Effector memory CD4-positive, alpha-beta T cell (primary cell): ENCODE measurements around the gene CAPN5.

Source experiments
- DNase-seq, 3 donors: peaks; one replicate each; pipeline ENCODE4 v3.0.0-alpha.2; 2020
- H3K27ac ChIP-seq: 2 replicates; pipeline ENCODE4 v1.7.0; 2013; ENCODE audit warnings: mild to moderate bottlenecking, low read length, moderate library complexity; ENCODE audit not compliant: insufficient read depth, poor library complexity, severe bottlenecking
- H3K27me3 ChIP-seq: replicated peaks from 2 replicates; pipeline ENCODE4 v1.7.0; 2013; ENCODE audit warnings: mild to moderate bottlenecking, low read length; ENCODE audit not compliant: insufficient read depth, control insufficient read depth, poor library complexity, severe bottlenecking
- H3K36me3 ChIP-seq: 2 replicates; pipeline ENCODE4 v1.7.0; 2013; ENCODE audit warnings: mild to moderate bottlenecking, low read length, moderate library complexity; ENCODE audit not compliant: control insufficient read depth, insufficient read depth
- H3K4me1 ChIP-seq: 2 replicates; pipeline ENCODE4 v1.7.0; 2013; ENCODE audit warnings: low read length, mild to moderate bottlenecking; ENCODE audit not compliant: control insufficient read depth, insufficient read depth, poor library complexity, severe bottlenecking
- H3K4me3 ChIP-seq: 2 replicates; pipeline ENCODE4 v1.7.0; 2013; ENCODE audit warnings: low read length, low read depth, mild to moderate bottlenecking; ENCODE audit not compliant: insufficient read depth, poor library complexity, severe bottlenecking
- H3K9me3 ChIP-seq: 2 replicates; pipeline ENCODE4 v1.7.0; 2013; ENCODE audit warnings: mild to moderate bottlenecking, low read length, moderate library complexity; ENCODE audit not compliant: control insufficient read depth

CAPN5 gene

GRCh38 chr11:77031599-77031998 is 35.2 kb upstream of the CAPN5 start:
- Histone ChIP-seq H3K27ac (no peak overlapping the region), H3K27me3 (no peaks in the 10 kb centered on the region)
- DNase-seq: no peak

GRCh38 chr11:77035039-77035438 is 31.7 kb upstream of the CAPN5 start:
- no peak for DNase-seq
- Histone ChIP-seq H3K9me3 (no peaks in the 10 kb centered on the region), H3K27ac (no peak overlapping the region), H3K27me3 (peaks cover 6% of the 10 kb centered on the region), H3K4me3 (no peak overlapping the region), H3K36me3 (no peaks in the 10 kb centered on the region), H3K4me1 (peaks cover 4% of the 10 kb centered on the region)

More at GRCh38 chr11:77031599-77031998, 35.2 kb upstream of the CAPN5 start:
- H3K4me3 ChIP-seq: no peak overlapping the region
- H3K36me3 ChIP-seq: no peaks in the 10 kb centered on the region
- H3K4me1 ChIP-seq: no peaks in the 10 kb centered on the region
- H3K9me3 ChIP-seq: no peaks in the 10 kb centered on the region

- H3K27me3 ChIP-seq: peaks cover 6% of the 10 kb centered on the region
- H3K9me3 ChIP-seq: no peaks in the 10 kb centered on the region
- DNase-seq: no peak
- no peak overlapping the region for H3K27ac ChIP-seq
- H3K4me1 ChIP-seq: peaks cover 4% of the 10 kb centered on the region
- no peaks in the 10 kb centered on the region for H3K36me3 ChIP-seq
- H3K4me3 ChIP-seq: no peak overlapping the region
Observed at GRCh38 chr11:77035580-77035979, 31.2 kb upstream of the CAPN5 start.

GRCh38 chr11:77036398-77036797 is 30.4 kb upstream of the CAPN5 start:
- Histone ChIP-seq H3K27ac (no peak overlapping the region), H3K4me1 (peaks cover 4% of the 10 kb centered on the region), H3K27me3 (peaks cover 6% of the 10 kb centered on the region), H3K9me3 (no peaks in the 10 kb centered on the region), H3K36me3 (no peaks in the 10 kb centered on the region), H3K4me3 (no peak overlapping the region)
- DNase-seq: no peak

GRCh38 chr11:77037057-77037456 is 29.7 kb upstream of the CAPN5 start:
- no peaks in the 10 kb centered on the region for H3K36me3 ChIP-seq
- DNase-seq: no peak
- peaks cover 4% of the 10 kb centered on the region for H3K4me1 ChIP-seq
- no peak overlapping the region for H3K27ac ChIP-seq
- no peaks in the 10 kb centered on the region for H3K9me3 ChIP-seq
- no peak overlapping the region for H3K4me3 ChIP-seq
- H3K27me3 ChIP-seq: peaks cover 6% of the 10 kb centered on the region

- peaks cover 6% of the 10 kb centered on the region for H3K27me3 ChIP-seq
Observed at GRCh38 chr11:77038029-77038824, 28.5 kb upstream of the CAPN5 start.

GRCh38 chr11:77038825-77039326 is 27.9 kb upstream of the CAPN5 start:
- H3K27me3 ChIP-seq: peaks cover 6% of the 10 kb centered on the region
- no peak for DNase-seq

More at GRCh38 chr11:77038029-77038824, 28.5 kb upstream of the CAPN5 start:
- H3K4me1 ChIP-seq: peaks cover 4% of the 10 kb centered on the region
- H3K27ac ChIP-seq: no peak overlapping the region
- no peaks in the 10 kb centered on the region for H3K36me3 ChIP-seq
- no peak overlapping the region for H3K4me3 ChIP-seq
- no peaks in the 10 kb centered on the region for H3K9me3 ChIP-seq
- no peak for DNase-seq

GRCh38 chr11:77039491-77040400 is 27.0 kb upstream of the CAPN5 start:
- H3K4me1 ChIP-seq: peaks cover 4% of the 10 kb centered on the region
- no peak for DNase-seq
- peak overlapping the region; percentile 35 for H3K4me3 ChIP-seq
- no peaks in the 10 kb centered on the region for H3K9me3 ChIP-seq
- H3K27me3 ChIP-seq: peaks cover 6% of the 10 kb centered on the region
- no peak overlapping the region for H3K27ac ChIP-seq
- no peaks in the 10 kb centered on the region for H3K36me3 ChIP-seq

More at GRCh38 chr11:77038825-77039326, 27.9 kb upstream of the CAPN5 start:
- no peak overlapping the region for H3K27ac ChIP-seq
- no peaks in the 10 kb centered on the region for H3K9me3 ChIP-seq
- H3K36me3 ChIP-seq: no peaks in the 10 kb centered on the region
- peaks cover 4% of the 10 kb centered on the region for H3K4me1 ChIP-seq
- H3K4me3 ChIP-seq: no peak overlapping the region

GRCh38 chr11:77040401-77040777 is 26.4 kb upstream of the CAPN5 start:
- Histone ChIP-seq H3K4me3 (no peak overlapping the region), H3K9me3 (no peaks in the 10 kb centered on the region), H3K27ac (no peak overlapping the region), H3K27me3 (peaks cover 6% of the 10 kb centered on the region), H3K4me1 (peaks cover 4% of the 10 kb centered on the region), H3K36me3 (no peaks in the 10 kb centered on the region)
- DNase-seq: no peak

- DNase-seq: no peak
- no peak overlapping the region for H3K27ac ChIP-seq
- peaks cover 6% of the 10 kb centered on the region for H3K27me3 ChIP-seq
- H3K4me1 ChIP-seq: peaks cover 4% of the 10 kb centered on the region
- H3K36me3 ChIP-seq: no peaks in the 10 kb centered on the region
- H3K9me3 ChIP-seq: no peaks in the 10 kb centered on the region
- no peak overlapping the region for H3K4me3 ChIP-seq
Observed at GRCh38 chr11:77040889-77041288, 25.9 kb upstream of the CAPN5 start.
